HEK293 (cell line): ENCODE data around the gene UBE3A.

ENCODE experiments used
- CTCF ChIP-seq: fragments of 450-650 bp; formaldehyde crosslinking; IDR thresholded peaks from 2 replicates; pipeline ENCODE4 v1.5.1; 2016; ENCODE audit warnings: missing biosample characterization, missing genetic modification characterization
- HOXD13 ChIP-seq: sonication (generic); formaldehyde crosslinking; IDR thresholded peaks from 2 replicates; pipeline ENCODE4 v1.8.0; 2022; ENCODE audit warnings: missing genetic modification reagents, borderline replicate concordance
- KLF16 ChIP-seq: fragments of 450-650 bp; formaldehyde crosslinking; IDR thresholded peaks from 2 replicates; pipeline ENCODE4 v1.5.1; 2017; ENCODE audit warnings: missing biosample characterization, missing genetic modification characterization
- TCF7L2 ChIP-seq: IDR thresholded peaks from 2 replicates; pipeline ENCODE4 v1.6.1; 2011; ENCODE audit warnings: low read depth, mild to moderate bottlenecking, inconsistent platforms, low read length, moderate library complexity, borderline replicate concordance
- ZBTB48 ChIP-seq: fragments of 450-650 bp; formaldehyde crosslinking; IDR thresholded peaks from 2 replicates; pipeline ENCODE4 v1.5.1; 2016; ENCODE audit warnings: missing biosample characterization, missing genetic modification characterization
- ZNF16 ChIP-seq: fragments of 450-650 bp; formaldehyde crosslinking; IDR thresholded peaks from 2 replicates; pipeline ENCODE4 v1.5.1; 2016; ENCODE audit warnings: low read depth, missing biosample characterization, missing genetic modification characterization
- ZNF221 ChIP-seq: fragments of 450-650 bp; formaldehyde crosslinking; IDR thresholded peaks from 2 replicates; pipeline ENCODE4 v1.5.1; 2017; ENCODE audit warnings: missing biosample characterization, missing genetic modification characterization, borderline replicate concordance

- TF ChIP-seq CTCF (tag by site-specific recombination) (no peak), ZBTB48 (tag by site-specific recombination) (no peak), ZNF16 (tag by site-specific recombination) (no peak), ZNF221 (no peak), TCF7L2 (no peak), HOXD13 (CRISPR knock-in tag) (no peak), KLF16 (tag by site-specific recombination) (no peak)
Measured at GRCh38 chr15:25408428-25408827, 30.4 kb downstream of the UBE3A start.
